Adrenal gland (tissue), 12 donors: ENCODE measurements around the gene HNRNPH1. TPM values are rescaled to one million over a fixed set of nuclear protein-coding genes. Genes with fewer than 3 reads are reported as not detected.

Experiments
- DNase-seq, 7 donors: peaks; one replicate each; pipeline ENCODE4 v3.0.0-alpha.2; 2019 to 2020
- H3K27ac ChIP-seq, 5 donors: fragments of 200-600 bp; sonication (generic) in 4 of 5; 1 replicate in 3 of 5; 2 replicates in 2 of 5; pipeline versions ENCODE4 v1.5.1 to v1.8.0; 2016 to 2020; ENCODE audit warnings: mild to moderate bottlenecking in 1 of 5
- H3K27me3 ChIP-seq: fragments of 200-600 bp; 2 replicates; pipeline ENCODE4 v1.8.0; 2021
- H3K36me3 ChIP-seq, 2 donors: fragments of 200-600 bp; replicated peaks in 1 of 2; 1 replicate in 1 of 2; 2 replicates in 1 of 2; pipeline versions ENCODE4 v1.5.1 to v1.8.0; 2018 to 2022
- H3K4me1 ChIP-seq, 2 donors: fragments of 200-600 bp; replicated peaks in 1 of 2; 1 replicate in 1 of 2; 2 replicates in 1 of 2; pipeline versions ENCODE4 v1.5.1 to v1.8.0; 2018 to 2021
- H3K4me3 ChIP-seq, 4 donors: fragments of 200-600 bp; sonication (generic) in 3 of 4; one replicate each; pipeline ENCODE4 v1.5.1; 2016 to 2018
- H3K9me3 ChIP-seq, 3 donors: fragments of 200-600 bp; sonication (generic) in 1 of 3; replicated peaks in 1 of 3; 1 replicate in 2 of 3; 2 replicates in 1 of 3; pipeline versions ENCODE4 v1.5.1 to v1.8.0; 2016 to 2021
- CTCF ChIP-seq, 6 experiments: fragments of 450-650 bp in 4 of 6; fragments of 200-600 bp in 2 of 6; sonication (generic) in 1 of 6; IDR thresholded peaks; 1 replicate in 5 of 6; 2 replicates in 1 of 6; pipeline versions ENCODE4 v1.5.1 to v1.8.0; 2016 to 2021; ENCODE audit warnings: antibody characterized with exemption in 6 of 6, mild to moderate bottlenecking in 2 of 6, moderate library complexity in 1 of 6
- POLR2A ChIP-seq, 2 donors: fragments of 450-650 bp; IDR thresholded peaks; one replicate each; pipeline ENCODE4 v1.6.1; 2017; ENCODE audit warnings: antibody characterized with exemption in 2 of 2, mild to moderate bottlenecking in 2 of 2, moderate library complexity in 1 of 2
- WGBS, 4 donors: extraction: QIAGEN DNeasy Blood & Tissue Kit in 2 of 4; methylation state at CpG; one replicate each; pipeline versions ENCODE4 v1.1.5 to v1.1.7; 2013 to 2017; 5-methylcytosine and 5-hydroxymethylcytosine counted together
- intact Hi-C, 2 donors: fragments of 100-400 bp; cut with DNase I; formaldehyde crosslinking; loops; one replicate each; pipeline versions ENCODE4 v1.14.1 to v1.15.0; 2022 to 2023
- polyA plus RNA-seq, 3 donors: library from polyadenylated mRNA; stranded (reverse); fragments of 200-250 nt in 2 of 3; fragments of 350-450 nt in 1 of 3; fragmentation: Illumina TruSeq in 1 of 3; extraction: RNeasy Lipid Tissue Mini Kit (QIAGEN cat#74804) in 1 of 3; gene quantifications; one replicate each; pipeline ENCODE4 v1.2.3, GENCODE V29; 2013 to 2014
- total RNA-seq, 9 donors: library from RNA; depleted of rRNA in 4 of 9; stranded (reverse); fragments of >200 nt in 4 of 9; fragments of 120-200 nt in 1 of 9; fragmentation: NEBNext Ultra II Directional in 1 of 9; extraction: Animal tissue kit (Norgen Biotek cat#: 25700) in 1 of 9; gene quantifications; one replicate each; pipeline versions ENCODE4 v1.1.0 to v1.2.4, GENCODE V29; 2013 to 2023
- donor health status: healthy with polysubstance abuse.
- donor health status: Bipolar disorder and iron deficiency.
- donor health status: DM: yes; HTN: yes; CAD: no.
- donor health status: DM: no; HTN: no; CAD: no.
- donor health status: DM: no; HTN: no; CAD: no.
- donor health status: DM: yes; HTN: yes; CAD: no.

Gene HNRNPH1
- total and polyA plus RNA-seq, 12 donors = 131 to 635 (median 354) TPM

- Histone ChIP-seq H3K4me1 (peaks cover 3 to 57% of the 10 kb centered on the region in 2 donors), H3K27me3 (no peaks in the 10 kb centered on the region), H3K4me3 (no peak overlapping the region), H3K36me3 (peaks cover 0 to 97% of the 10 kb centered on the region in 2 donors), H3K27ac (peak overlapping the region in 1 of 5 donors; percentile 13), H3K9me3 (no peaks in the 10 kb centered on the region)
- no peak for TF ChIP-seq POLR2A (IDR thresholded peaks at IDR 0.05)
- TF ChIP-seq CTCF (IDR thresholded peaks at IDR 0.05) = no peak
- intact Hi-C loops = no loop called here
- DNase-seq = peak in 1 of 7 donors; percentile 61
- 65 to 71% (median 68%) methylated on average over 7 to 8 of the region's 8 CpGs for WGBS, 4 donors
Measured at GRCh38 chr5:179613460-179614071, 9.9 kb downstream of the HNRNPH1 start.

- intact Hi-C loops = no loop called here
- no peak for TF ChIP-seq CTCF (IDR thresholded peaks at IDR 0.05)
- TF ChIP-seq POLR2A (IDR thresholded peaks at IDR 0.05) = no peak
- DNase-seq = peak in 2 of 7 donors; percentile 49 to 58
- Histone ChIP-seq H3K9me3 (no peaks in the 10 kb centered on the region), H3K27me3 (no peaks in the 10 kb centered on the region), H3K27ac (peak overlapping the region in 1 of 5 donors; percentile 13), H3K4me3 (no peak overlapping the region), H3K4me1 (peaks cover 0 to 50% of the 10 kb centered on the region in 2 donors), H3K36me3 (peaks cover 0 to 97% of the 10 kb centered on the region in 2 donors)
- 57 to 65% (median 60%) methylated on average over 21 of the region's 21 CpGs for WGBS, 4 donors
Measured at GRCh38 chr5:179612577-179613459, 10.7 kb downstream of the HNRNPH1 start.

- Histone ChIP-seq H3K4me3 (no peak overlapping the region), H3K9me3 (no peaks in the 10 kb centered on the region), H3K27ac (peak overlapping the region in 2 of 5 donors; percentile 26 to 53), H3K36me3 (peaks cover 0 to 93% of the 10 kb centered on the region in 2 donors), H3K4me1 (peaks cover 0 to 37% of the 10 kb centered on the region in 2 donors), H3K27me3 (no peaks in the 10 kb centered on the region)
- no peak for TF ChIP-seq POLR2A (IDR thresholded peaks at IDR 0.05)
- no peak for TF ChIP-seq CTCF (IDR thresholded peaks at IDR 0.05)
- DNase-seq = peak in 1 of 7 donors; percentile 28
- intact Hi-C loops = no loop called here
Measured at GRCh38 chr5:179610903-179611265, 12.6 kb downstream of the HNRNPH1 start.

- DNase-seq = peak in 1 of 7 donors; percentile 60
Measured at GRCh38 chr5:179610109-179610902, 13.2 kb downstream of the HNRNPH1 start.

More at GRCh38 chr5:179610109-179610902, 13.2 kb downstream of the HNRNPH1 start:
- H3K27ac ChIP-seq = peak overlapping the region in 2 of 5 donors; percentile 26 to 53
- no peaks in the 10 kb centered on the region for H3K27me3 ChIP-seq
- H3K4me3 ChIP-seq = no peak overlapping the region
- H3K4me1 ChIP-seq = peaks cover 0 to 34% of the 10 kb centered on the region in 2 donors
- peaks cover 0 to 93% of the 10 kb centered on the region in 2 donors for H3K36me3 ChIP-seq
- H3K9me3 ChIP-seq = no peaks in the 10 kb centered on the region
- intact Hi-C loops = no loop called here
- no peak for TF ChIP-seq POLR2A (IDR thresholded peaks at IDR 0.05)
- TF ChIP-seq CTCF (IDR thresholded peaks at IDR 0.05) = no peak
- WGBS, 4 donors = 69 to 78% (median 74%) methylated on average over 19 to 23 of the region's 23 CpGs
